ENCODE results near the gene NUCB2. TPM values are rescaled to one million over a fixed set of nuclear protein-coding genes. Genes with fewer than 3 reads are reported as not detected.
A peak's percentile ranks its signal among the peaks of the same experiment; 100 is the strongest.

The NUCB2 gene
- polyA plus RNA-seq, 1 of the 3 experiments (the other 2 are of a cell fraction) = 25.0 TPM

- H3K27ac ChIP-seq (ENCODE audit: low read depth in 2 of 2, low read length in 1 of 2) = peak overlapping the region in 1 of 2 experiments; percentile 23; a peak in 2 of 4 replicates
- no peak overlapping the region for H3K4me2 ChIP-seq
- TF ChIP-seq PBX3 (IDR thresholded peaks at IDR 0.05) = peak; percentile 55
- TF ChIP-seq FOSL2 (IDR thresholded peaks at IDR 0.05; ENCODE audit: borderline replicate concordance, low read depth) = peak; percentile 65
- peak; percentile 17; the same call in 1 of the 2 replicates for TF ChIP-seq TCF12 (IDR thresholded peaks at IDR 0.05)
- TF ChIP-seq ELF1 (IDR thresholded peaks at IDR 0.05) = no peak
- no peaks in the 10 kb centered on the region for H3K9me3 ChIP-seq
- H4K20me1 ChIP-seq (ENCODE audit: insufficient read depth) = no peaks in the 10 kb centered on the region
- no peaks in the 10 kb centered on the region for H3K79me2 ChIP-seq (ENCODE audit: insufficient read depth)
- H3K9ac ChIP-seq = peak overlapping the region; percentile 7; the same call in 1 of the 2 replicates
- no peaks in the 10 kb centered on the region for H3K9me2 ChIP-seq
- CTCF ChIA-PET = interaction anchor here (1.2 to 1.8 kb wide), 2 partner anchors 11 to 185 kb away, joined by 3 to 13 read pairs; no protein-coding TSS in a partner anchor
- no peak overlapping the region for H3K4me3 ChIP-seq (ENCODE audit: low read depth in 2 of 2, low read length in 1 of 2)
- no peak for DNase-seq
- no peaks in the 10 kb centered on the region for H3K36me3 ChIP-seq (replicated peaks in 1 of 2; ENCODE audit: control insufficient read depth in 1 of 2, insufficient read depth in 2 of 2, low read length in 1 of 2)
- H3K27me3 ChIP-seq (ENCODE audit: insufficient read depth) = no peaks in the 10 kb centered on the region
- no peaks in the 10 kb centered on the region for H3K4me1 ChIP-seq (ENCODE audit: control insufficient read depth in 1 of 2, insufficient read depth in 2 of 2, low read depth in 1 of 2, low read length in 1 of 2)
- POLR2A ChIA-PET = no interaction called here
- no peaks in the 10 kb centered on the region for H3F3A ChIP-seq (replicated peaks; ENCODE audit: insufficient read depth)
- 0 out of 2 replicates have a peak overlapping the region, but pooled peaks have one; percentile 19 for H2AFZ ChIP-seq (ENCODE audit: low read depth)
- WGBS (ENCODE audit: low lambda C conversion rate) = 35% methylated on average over 1 of the region's 1 CpG
Observed at GRCh38 chr11:17343907-17344306, 67.4 kb downstream of the NUCB2 start.

- ChIA-PET CTCF (interaction anchor here (1.0 kb wide), 1 partner anchor 36 kb away, joined by 5 read pairs; no protein-coding TSS in a partner anchor), POLR2A (no interaction called here)
- Histone ChIP-seq H4K20me1 (ENCODE audit: insufficient read depth) (no peaks in the 10 kb centered on the region), H3K4me2 (no peak overlapping the region), H3F3A (replicated peaks; ENCODE audit: insufficient read depth) (peaks cover 8% of the 10 kb centered on the region), H3K9ac (no peak overlapping the region), H2AFZ (ENCODE audit: low read depth) (no peak overlapping the region), H3K4me3 (ENCODE audit: low read depth in 2 of 2, low read length in 1 of 2) (no peak overlapping the region), H3K4me1 (ENCODE audit: control insufficient read depth in 1 of 2, insufficient read depth in 2 of 2, low read depth in 1 of 2, low read length in 1 of 2) (peaks cover 0 to 7% of the 10 kb centered on the region in 2 experiments; a peak in 1 of 4 replicates), H3K36me3 (replicated peaks in 1 of 2; ENCODE audit: control insufficient read depth in 1 of 2, insufficient read depth in 2 of 2, low read length in 1 of 2) (no peaks in the 10 kb centered on the region), H3K27me3 (ENCODE audit: insufficient read depth) (no peaks in the 10 kb centered on the region), H3K27ac (ENCODE audit: low read depth in 2 of 2, low read length in 1 of 2) (no peak overlapping the region), H3K9me3 (no peaks in the 10 kb centered on the region), H3K79me2 (ENCODE audit: insufficient read depth) (no peaks in the 10 kb centered on the region), H3K9me2 (no peaks in the 10 kb centered on the region)
- 41% methylated on average over 1 of the region's 1 CpG for WGBS (ENCODE audit: low lambda C conversion rate)
- TF ChIP-seq ZBTB33 (IDR thresholded peaks at IDR 0.05; ENCODE audit: borderline replicate concordance, low read depth) (no peak), MAX (IDR thresholded peaks at IDR 0.05; ENCODE audit: low read depth) (no peak), FOSL2 (IDR thresholded peaks at IDR 0.05; ENCODE audit: borderline replicate concordance, low read depth) (no peak), RCOR1 (IDR thresholded peaks at IDR 0.05; ENCODE audit: low read length) (no peak), FOXM1 (IDR thresholded peaks at IDR 0.05; ENCODE audit: low read depth) (no peak)
- DNase-seq = no peak
Observed at GRCh38 chr11:17347676-17348075, 71.1 kb downstream of the NUCB2 start.

All from SK-N-SH (cell line).